Measurements from ENCODE around the gene FNDC8.
A peak's percentile ranks its signal among the peaks of the same experiment; 100 is the strongest.

The FNDC8 gene

GRCh38 chr17:35076874-35077273, 44.5 kb upstream of the FNDC8 start:
- no peak overlapping the region for H2AK5ac ChIP-seq (ENCODE audit: low read length)
- no peak overlapping the region for H2AFZ ChIP-seq (ENCODE audit: insufficient read depth, low read length, poor library complexity)
- H2BK5ac ChIP-seq (ENCODE audit: low read depth, low read length, poor library complexity): no peak overlapping the region
- no peak overlapping the region for H3K9ac ChIP-seq (ENCODE audit: low read length)
- no peak overlapping the region for H4K8ac ChIP-seq (ENCODE audit: low read depth, low read length)
- H3K79me1 ChIP-seq (ENCODE audit: low read length): no peaks in the 10 kb centered on the region
- no peaks in the 10 kb centered on the region for H3K36me3 ChIP-seq (ENCODE audit: control insufficient read depth in 1 of 2, insufficient read depth in 2 of 2, low read length in 2 of 2)
- H3K4me3 ChIP-seq (ENCODE audit: low read depth, low read length): no peak overlapping the region
- no CpG with 5 or more reads among the region's 1 CpG for WGBS (ENCODE audit: extremely low coverage, insufficient coverage, insufficient read length)
- no peak overlapping the region for H2BK12ac ChIP-seq (ENCODE audit: low read length)
- no peak overlapping the region for H3K23ac ChIP-seq (ENCODE audit: low read length)
- no peak overlapping the region for H4K91ac ChIP-seq (ENCODE audit: low read depth, low read length)
- H2BK120ac ChIP-seq (ENCODE audit: insufficient read depth, low read length, poor library complexity): no peak overlapping the region
- H3K9me3 ChIP-seq (ENCODE audit: insufficient read depth, low read depth, low read length): no peaks in the 10 kb centered on the region
- H3K27me3 ChIP-seq (ENCODE audit: insufficient read depth, low read length): no peaks in the 10 kb centered on the region
- H3K18ac ChIP-seq (ENCODE audit: low read length): no peak overlapping the region
- no peak overlapping the region for H3K4ac ChIP-seq (ENCODE audit: low read depth, low read length)
- H3K4me1 ChIP-seq (ENCODE audit: control insufficient read depth in 1 of 2, insufficient read depth in 2 of 2, low read length in 2 of 2): no peaks in the 10 kb centered on the region
- H3K79me2 ChIP-seq (ENCODE audit: control insufficient read depth, insufficient read depth, low read length, poor library complexity): no peaks in the 10 kb centered on the region
- H3K27ac ChIP-seq (ENCODE audit: low read depth, low read length): no peak overlapping the region
- no peak overlapping the region for H3K4me2 ChIP-seq (ENCODE audit: low read length)
- H4K12ac ChIP-seq (ENCODE audit: low read depth, low read length): peak overlapping the region; percentile 62
- no peak for DNase-seq
- H3K14ac ChIP-seq (ENCODE audit: low read length): no peak overlapping the region

- no peak overlapping the region for H3K27ac ChIP-seq (ENCODE audit: low read depth, low read length)
- H3K4ac ChIP-seq (ENCODE audit: low read depth, low read length): no peak overlapping the region
- DNase-seq: no peak
Measured at GRCh38 chr17:35079547-35080423, 41.6 kb upstream of the FNDC8 start.

GRCh38 chr17:35080536-35080935, 40.9 kb upstream of the FNDC8 start:
- no CpG with 5 or more reads among the region's 1 CpG for WGBS (ENCODE audit: extremely low coverage, insufficient coverage, insufficient read length)
- Histone ChIP-seq H3K79me2 (ENCODE audit: control insufficient read depth, insufficient read depth, low read length, poor library complexity) (no peaks in the 10 kb centered on the region), H4K12ac (ENCODE audit: low read depth, low read length) (no peak overlapping the region), H2BK120ac (ENCODE audit: insufficient read depth, low read length, poor library complexity) (no peak overlapping the region), H3K27me3 (ENCODE audit: insufficient read depth, low read length) (no peaks in the 10 kb centered on the region), H3K23ac (ENCODE audit: low read length) (no peak overlapping the region), H2BK12ac (ENCODE audit: low read length) (no peak overlapping the region), H3K79me1 (ENCODE audit: low read length) (no peaks in the 10 kb centered on the region), H3K4ac (ENCODE audit: low read depth, low read length) (no peak overlapping the region), H3K4me3 (ENCODE audit: low read depth, low read length) (no peak overlapping the region), H4K91ac (ENCODE audit: low read depth, low read length) (no peak overlapping the region), H3K18ac (ENCODE audit: low read length) (no peak overlapping the region), H3K36me3 (ENCODE audit: control insufficient read depth in 1 of 2, insufficient read depth in 2 of 2, low read length in 2 of 2) (no peaks in the 10 kb centered on the region), H2AFZ (ENCODE audit: insufficient read depth, low read length, poor library complexity) (no peak overlapping the region), H2AK5ac (ENCODE audit: low read length) (no peak overlapping the region), H3K27ac (ENCODE audit: low read depth, low read length) (no peak overlapping the region), H3K4me1 (ENCODE audit: control insufficient read depth in 1 of 2, insufficient read depth in 2 of 2, low read length in 2 of 2) (no peaks in the 10 kb centered on the region), H3K14ac (ENCODE audit: low read length) (no peak overlapping the region), H3K9ac (ENCODE audit: low read length) (no peak overlapping the region), H4K8ac (ENCODE audit: low read depth, low read length) (no peak overlapping the region), H2BK5ac (ENCODE audit: low read depth, low read length, poor library complexity) (no peak overlapping the region), H3K9me3 (ENCODE audit: insufficient read depth, low read depth, low read length) (no peaks in the 10 kb centered on the region), H3K4me2 (ENCODE audit: low read length) (no peak overlapping the region)
- DNase-seq: no peak

More at GRCh38 chr17:35079547-35080423, 41.6 kb upstream of the FNDC8 start:
- Histone ChIP-seq H3K79me2 (ENCODE audit: control insufficient read depth, insufficient read depth, low read length, poor library complexity) (no peaks in the 10 kb centered on the region), H3K18ac (ENCODE audit: low read length) (no peak overlapping the region), H3K4me3 (ENCODE audit: low read depth, low read length) (no peak overlapping the region), H4K8ac (ENCODE audit: low read depth, low read length) (no peak overlapping the region), H3K36me3 (ENCODE audit: control insufficient read depth in 1 of 2, insufficient read depth in 2 of 2, low read length in 2 of 2) (no peaks in the 10 kb centered on the region), H2BK120ac (ENCODE audit: insufficient read depth, low read length, poor library complexity) (no peak overlapping the region), H3K9me3 (ENCODE audit: insufficient read depth, low read depth, low read length) (no peaks in the 10 kb centered on the region), H3K27me3 (ENCODE audit: insufficient read depth, low read length) (no peaks in the 10 kb centered on the region), H3K23ac (ENCODE audit: low read length) (no peak overlapping the region), H3K9ac (ENCODE audit: low read length) (no peak overlapping the region), H3K4me1 (ENCODE audit: control insufficient read depth in 1 of 2, insufficient read depth in 2 of 2, low read length in 2 of 2) (no peaks in the 10 kb centered on the region), H3K79me1 (ENCODE audit: low read length) (no peaks in the 10 kb centered on the region), H4K91ac (ENCODE audit: low read depth, low read length) (no peak overlapping the region), H2AFZ (ENCODE audit: insufficient read depth, low read length, poor library complexity) (no peak overlapping the region), H3K4me2 (ENCODE audit: low read length) (no peak overlapping the region), H4K12ac (ENCODE audit: low read depth, low read length) (no peak overlapping the region), H2BK5ac (ENCODE audit: low read depth, low read length, poor library complexity) (no peak overlapping the region), H3K14ac (ENCODE audit: low read length) (no peak overlapping the region), H2AK5ac (ENCODE audit: low read length) (no peak overlapping the region), H2BK12ac (ENCODE audit: low read length) (no peak overlapping the region)
- no CpG with 5 or more reads among the region's 1 CpG for WGBS (ENCODE audit: extremely low coverage, insufficient coverage, insufficient read length)

- Histone ChIP-seq H2AFZ (ENCODE audit: insufficient read depth, low read length, poor library complexity) (no peak overlapping the region), H4K8ac (ENCODE audit: low read depth, low read length) (no peak overlapping the region), H4K91ac (ENCODE audit: low read depth, low read length) (no peak overlapping the region), H3K4me1 (ENCODE audit: control insufficient read depth in 1 of 2, insufficient read depth in 2 of 2, low read length in 2 of 2) (no peaks in the 10 kb centered on the region), H3K4me3 (ENCODE audit: low read depth, low read length) (no peak overlapping the region), H3K36me3 (ENCODE audit: control insufficient read depth in 1 of 2, insufficient read depth in 2 of 2, low read length in 2 of 2) (no peaks in the 10 kb centered on the region), H3K27ac (ENCODE audit: low read depth, low read length) (no peak overlapping the region), H3K79me2 (ENCODE audit: control insufficient read depth, insufficient read depth, low read length, poor library complexity) (no peaks in the 10 kb centered on the region), H3K14ac (ENCODE audit: low read length) (no peak overlapping the region), H2BK5ac (ENCODE audit: low read depth, low read length, poor library complexity) (no peak overlapping the region), H3K18ac (ENCODE audit: low read length) (no peak overlapping the region), H2BK120ac (ENCODE audit: insufficient read depth, low read length, poor library complexity) (no peak overlapping the region), H2AK5ac (ENCODE audit: low read length) (no peak overlapping the region), H4K12ac (ENCODE audit: low read depth, low read length) (no peak overlapping the region), H3K23ac (ENCODE audit: low read length) (no peak overlapping the region), H3K27me3 (ENCODE audit: insufficient read depth, low read length) (no peaks in the 10 kb centered on the region), H3K4me2 (ENCODE audit: low read length) (no peak overlapping the region), H2BK12ac (ENCODE audit: low read length) (no peak overlapping the region), H3K4ac (ENCODE audit: low read depth, low read length) (no peak overlapping the region), H3K79me1 (ENCODE audit: low read length) (no peaks in the 10 kb centered on the region), H3K9ac (ENCODE audit: low read length) (no peak overlapping the region), H3K9me3 (ENCODE audit: insufficient read depth, low read depth, low read length) (no peaks in the 10 kb centered on the region)
- WGBS (ENCODE audit: extremely low coverage, insufficient coverage, insufficient read length): no CpG with 5 or more reads among the region's 1 CpG
- DNase-seq: no peak
Measured at GRCh38 chr17:35081638-35082037, 39.8 kb upstream of the FNDC8 start.
